ENCODE measurements around the gene ABI3BP. TPM values are rescaled to one million over a fixed set of nuclear protein-coding genes. Genes with fewer than 3 reads are reported as not detected.
A peak's percentile ranks its signal among the peaks of the same experiment; 100 is the strongest.

The ABI3BP gene
- total RNA-seq, 1 experiment from 2014 or later: 0.74 TPM

- TF ChIP-seq NR2C2 (CRISPR knock-in tag; IDR thresholded peaks at IDR 0.05) (no peak), SMAD4 (CRISPR knock-in tag; IDR thresholded peaks at IDR 0.05) (no peak), ZNF281 (CRISPR knock-in tag; IDR thresholded peaks at IDR 0.05) (no peak), ZNF232 (CRISPR knock-in tag; IDR thresholded peaks at IDR 0.05) (no peak), E2F1 (CRISPR knock-in tag; IDR thresholded peaks at IDR 0.05) (no peak)
These were observed 238.5 kb downstream of the ABI3BP start for GRCh38 chr3:100754563-100755334.

GRCh38 chr3:100753846-100754245 lies 239.4 kb downstream of the ABI3BP start:
- CTCF ChIA-PET: interaction anchor here (1.0 to 2.8 kb wide), 3 partner anchors 23 to 291 kb away, joined by 3 to 5 read pairs (median 4); no protein-coding TSS in a partner anchor
- H3K4me1 Mint-ChIP-seq: peaks cover 51% of the 10 kb centered on the region
- no peaks in the 10 kb centered on the region for H3K27me3 Mint-ChIP-seq (ENCODE audit: low read depth)
- peak overlapping the region; percentile 76 for H3K27ac Mint-ChIP-seq
- H3K36me3 Mint-ChIP-seq: peaks cover 15% of the 10 kb centered on the region
- H3K9me3 Mint-ChIP-seq: no peaks in the 10 kb centered on the region
- POLR2A ChIA-PET: no interaction called here
- TF ChIP-seq IRF1 (CRISPR knock-in tag; IDR thresholded peaks at IDR 0.05): no peak
- TF ChIP-seq ZNF512 (CRISPR knock-in tag; IDR thresholded peaks at IDR 0.05; ENCODE audit: borderline replicate concordance): no peak
- no peak for TF ChIP-seq ZNF416 (CRISPR knock-in tag; IDR thresholded peaks at IDR 0.05)
- TF ChIP-seq ZNF281 (CRISPR knock-in tag; IDR thresholded peaks at IDR 0.05): no peak
- no peak for TF ChIP-seq JUN (CRISPR knock-in tag; IDR thresholded peaks at IDR 0.05)
- no peak for TF ChIP-seq ZSCAN18 (CRISPR knock-in tag; IDR thresholded peaks at IDR 0.05)
- TF ChIP-seq NR1H2 (CRISPR knock-in tag; IDR thresholded peaks at IDR 0.05): no peak
- TF ChIP-seq ETV6 (CRISPR knock-in tag; IDR thresholded peaks at IDR 0.05): no peak
- TF ChIP-seq MAX (CRISPR knock-in tag; IDR thresholded peaks at IDR 0.05): no peak
- TF ChIP-seq MYBL2 (CRISPR knock-in tag; IDR thresholded peaks at IDR 0.05): no peak
- no peak for TF ChIP-seq ZMAT4 (CRISPR knock-in tag; IDR thresholded peaks at IDR 0.05)
- TF ChIP-seq ZNF138 (CRISPR knock-in tag; conservative IDR thresholded peaks at IDR 0.05): no peak
- TF ChIP-seq NR3C1 (CRISPR knock-in tag; conservative IDR thresholded peaks at IDR 0.05; ENCODE audit: low read depth): no peak
- peak overlapping the region; percentile 38 for H3K4me3 Mint-ChIP-seq
- ATAC-seq (no peak; the same call in 1 of the 2 replicates), DNase-seq (ENCODE audit: low spot score) (no peak)

More at GRCh38 chr3:100754563-100755334, 238.5 kb downstream of the ABI3BP start:
- peaks cover 10% of the 10 kb centered on the region for H3K36me3 Mint-ChIP-seq
- ChIA-PET CTCF (interaction anchor here (0.7 to 1.8 kb wide), 4 partner anchors 15 to 292 kb away, joined by 3 to 4 read pairs (median 3); no protein-coding TSS in a partner anchor), POLR2A (no interaction called here)
- ATAC-seq: no peak
- H3K4me1 Mint-ChIP-seq: peaks cover 51% of the 10 kb centered on the region
- no peaks in the 10 kb centered on the region for H3K9me3 Mint-ChIP-seq
- H3K27ac Mint-ChIP-seq: peak overlapping the region; percentile 26
- no peaks in the 10 kb centered on the region for H3K27me3 Mint-ChIP-seq (ENCODE audit: low read depth)
- H3K4me3 Mint-ChIP-seq: no peak overlapping the region
- no peak for DNase-seq (ENCODE audit: low spot score)
